Kidney (tissue), 14 donors: ENCODE measurements around the gene VPS9D1. TPM values are rescaled to one million over a fixed set of nuclear protein-coding genes. Genes with fewer than 3 reads are reported as not detected.

Experiments
- DNase-seq, 5 donors: peaks; one replicate each; pipeline ENCODE4 v3.0.0-alpha.2; 2013 to 2020
- FAIRE-seq: peaks from 2 replicates; lab custom pipeline; 2012; peaks lifted over from hg19 to GRCh38; lab: Jason Lieb, UNC
- H3K27ac ChIP-seq, 2 donors: one replicate each; pipeline ENCODE4 v1.7.0; 2013; ENCODE audit warnings: low read depth in 2 of 2, low read length in 2 of 2, inconsistent platforms in 1 of 2
- H3K27me3 ChIP-seq: one replicate; pipeline ENCODE4 v1.7.1; 2013; ENCODE audit warnings: low read length, inconsistent platforms; ENCODE audit not compliant: control insufficient read depth, insufficient read depth
- H3K36me3 ChIP-seq, 3 donors: one replicate each; pipeline versions ENCODE4 v1.7.0 to v1.7.1; 2013; ENCODE audit warnings: low read length in 3 of 3, control low read depth in 1 of 3, inconsistent platforms in 1 of 3; ENCODE audit not compliant: insufficient read depth in 3 of 3, control insufficient read depth in 2 of 3
- H3K4me1 ChIP-seq, 3 donors: one replicate each; pipeline versions ENCODE4 v1.7.0 to v1.7.1; 2013; ENCODE audit warnings: low read length in 3 of 3, inconsistent platforms in 1 of 3, low read depth in 1 of 3; ENCODE audit not compliant: control insufficient read depth in 2 of 3, insufficient read depth in 2 of 3
- H3K4me3 ChIP-seq, 3 donors: one replicate each; pipeline versions ENCODE4 v1.7.0 to v1.8.1; 2013; ENCODE audit warnings: low read length in 3 of 3, control low read depth in 1 of 3, inconsistent platforms in 1 of 3
- H3K9ac ChIP-seq, 3 donors: one replicate each; pipeline versions ENCODE4 v1.7.0 to v1.7.1; 2013; ENCODE audit warnings: low read length in 3 of 3, control low read depth in 1 of 3, inconsistent platforms in 1 of 3
- H3K9me3 ChIP-seq, 3 donors: one replicate each; pipeline versions ENCODE4 v1.7.0 to v1.7.1; 2013; ENCODE audit warnings: low read length in 3 of 3, control low read depth in 1 of 3, inconsistent platforms in 1 of 3; ENCODE audit not compliant: control insufficient read depth in 2 of 3, insufficient read depth in 1 of 3
- CTCF ChIP-seq: IDR thresholded peaks from 3 replicates; pipeline ENCODE4 v1.5.1; 2012; ENCODE audit warnings: mild to moderate bottlenecking, moderate library complexity, borderline replicate concordance; ENCODE audit not compliant: insufficient read depth; ENCODE audit errors: extremely low read depth
- intact Hi-C: fragments of 100-400 bp; cut with DNase I; formaldehyde crosslinking; loops from one replicate; pipeline ENCODE4 v1.11.1; 2022
- polyA plus RNA-seq: library from polyadenylated mRNA; stranded (reverse); fragments of 350-450 nt; fragmentation: Illumina TruSeq; extraction: RNeasy Lipid Tissue Mini Kit (QIAGEN cat#74804); gene quantifications from one replicate; pipeline ENCODE4 v1.2.3, GENCODE V29; 2014; ENCODE audit warnings: low read depth, low replicate concordance; ENCODE audit not compliant: insufficient read depth
- total RNA-seq: library from RNA; stranded (reverse); fragmentation: NEBNext Ultra II Directional; extraction: Animal tissue kit (Norgen Biotek cat#: 25700); gene quantifications from one replicate; pipeline ENCODE4 v1.2.1, GENCODE V29; 2021
- donor health status: control.
- donor health status: control.
- donor health status: control.
- donor health status: control.
- donor health status: control.
- donor health status: DM: yes; HTN: yes; CAD: no.
- donor health status: Normal renal cell carcinoma (clear cell type).

Gene VPS9D1
- total and polyA plus RNA-seq, 2 donors from 2014 or later = 18.3 to 24.4 TPM

- intact Hi-C loops = no loop called here
- Histone ChIP-seq H3K4me1 (no peaks in the 10 kb centered on the region), H3K36me3 (peaks cover 2 to 58% (median 35%) of the 10 kb centered on the region in 3 donors), H3K9me3 (no peaks in the 10 kb centered on the region), H3K4me3 (no peak overlapping the region), H3K9ac (no peak overlapping the region), H3K27ac (no peak overlapping the region), H3K27me3 (no peaks in the 10 kb centered on the region)
- DNase-seq (no peak), FAIRE-seq (no peak)
- TF ChIP-seq CTCF = no peak
Measured at GRCh38 chr16:89732142-89732917, 11.6 kb upstream of the VPS9D1 start.

DNA sequence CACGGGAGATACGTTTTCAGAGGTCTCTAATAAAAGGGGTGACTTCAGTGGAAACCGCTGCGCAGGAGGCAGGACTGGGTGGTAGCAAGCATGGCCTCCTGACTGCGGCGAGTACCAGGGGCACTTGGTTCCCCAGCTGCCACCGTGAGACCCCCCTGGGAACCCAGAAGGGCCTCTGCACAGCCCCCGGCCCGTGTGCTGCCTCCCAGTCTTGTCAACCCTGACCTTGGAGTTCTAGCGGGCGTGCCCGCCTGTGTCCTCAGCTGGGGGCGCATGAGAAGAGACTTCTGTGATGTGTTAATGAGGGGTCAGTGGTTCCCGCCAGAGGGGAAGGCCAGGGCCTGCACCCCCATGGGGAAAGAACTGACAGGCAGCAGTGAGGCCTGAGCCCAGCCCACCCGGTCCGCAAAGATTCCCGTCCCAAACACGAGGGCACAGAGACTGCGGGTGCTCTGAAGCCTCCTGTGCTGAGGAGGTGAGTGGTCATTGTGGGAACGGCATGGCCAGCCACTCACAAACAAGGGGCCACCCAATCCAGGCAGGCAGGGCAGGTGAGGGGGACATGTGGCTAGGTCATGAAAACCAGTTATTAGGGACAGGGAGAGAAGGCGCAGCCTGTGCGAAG, 10.0 kb upstream of the VPS9D1 start:
- Histone ChIP-seq H3K4me1 (no peaks in the 10 kb centered on the region), H3K36me3 (peaks cover 2 to 58% (median 37%) of the 10 kb centered on the region in 3 donors), H3K27ac (no peak overlapping the region), H3K4me3 (no peak overlapping the region), H3K27me3 (no peaks in the 10 kb centered on the region), H3K9ac (no peak overlapping the region), H3K9me3 (no peaks in the 10 kb centered on the region)
- TF ChIP-seq CTCF = no peak
- FAIRE-seq (no peak), DNase-seq (no peak)
- intact Hi-C loops = no loop called here

DNA sequence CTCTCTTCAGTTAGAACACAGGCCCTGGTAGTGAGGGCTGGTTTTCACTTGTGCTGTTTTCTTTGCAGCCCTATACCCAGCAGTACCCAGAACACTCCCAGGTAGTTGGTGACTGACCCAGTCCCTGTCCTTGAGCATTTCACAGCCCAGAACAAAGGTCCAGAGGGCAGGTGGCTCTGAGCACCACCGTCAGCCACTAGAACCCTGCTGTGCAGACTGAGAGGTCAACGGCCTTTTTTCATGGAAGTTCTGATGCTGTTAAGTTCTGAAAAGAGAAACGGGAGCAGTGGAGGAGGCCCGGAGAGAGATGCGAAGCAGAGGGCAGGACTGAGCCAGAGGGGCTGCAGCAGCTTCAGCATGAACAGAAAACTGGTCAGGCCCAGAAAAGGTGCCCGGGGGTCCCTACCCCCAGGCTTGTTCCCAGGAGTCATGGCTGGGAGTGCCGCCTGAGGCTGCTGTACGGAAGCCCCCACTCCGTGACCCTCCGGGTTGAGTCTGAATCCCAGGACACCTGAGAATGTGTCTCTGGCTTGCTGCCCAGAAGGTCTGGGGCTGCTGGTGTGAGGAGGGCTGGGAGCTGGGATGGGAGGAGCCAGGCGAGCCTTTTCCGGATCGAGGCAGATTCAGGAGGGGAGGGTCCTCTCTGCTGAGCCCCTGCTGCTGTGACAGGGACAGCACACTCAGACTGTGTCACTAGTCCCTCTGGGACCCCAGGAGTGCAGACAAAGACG, 9.3 kb upstream of the VPS9D1 start:
- H3K4me3 ChIP-seq = no peak overlapping the region
- intact Hi-C loops = no loop called here
- no peak overlapping the region for H3K27ac ChIP-seq
- TF ChIP-seq CTCF = no peak
- H3K9me3 ChIP-seq = no peaks in the 10 kb centered on the region
- H3K4me1 ChIP-seq = no peaks in the 10 kb centered on the region
- peak in 2 of 5 donors; percentile 22 to 56 for DNase-seq
- no peaks in the 10 kb centered on the region for H3K27me3 ChIP-seq
- FAIRE-seq = no peak
- H3K36me3 ChIP-seq = peaks cover 2 to 52% (median 37%) of the 10 kb centered on the region in 3 donors
- no peak overlapping the region for H3K9ac ChIP-seq
